GM19193 (cell line): ENCODE data around the gene BCL2.

ENCODE experiments used
- POLR2A ChIP-seq: IDR thresholded peaks from 4 replicates; pipeline ENCODE4 v1.6.1; 2011; ENCODE audit not compliant: insufficient read depth, insufficient read length; ENCODE audit errors: extremely low read depth

The BCL2 gene

DNA sequence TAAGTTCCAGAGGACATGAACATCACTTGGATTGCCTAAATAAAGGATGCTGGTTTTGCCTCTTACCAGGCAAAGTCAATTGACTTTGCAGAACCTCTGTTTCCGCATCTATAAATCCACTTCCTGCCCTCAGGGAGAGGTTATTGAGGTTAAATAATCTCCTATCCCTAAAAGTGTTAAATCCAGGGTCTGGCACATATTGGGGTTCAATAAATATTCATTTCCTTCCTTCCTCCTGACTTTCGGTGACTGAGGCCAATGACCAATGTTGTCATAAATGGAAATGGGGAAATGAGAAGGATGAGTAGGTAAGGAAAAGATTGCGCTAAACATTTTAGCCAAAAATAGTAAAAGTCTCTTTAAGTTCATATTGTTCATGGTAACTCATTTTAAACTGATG lies 16.0 kb downstream of the BCL2 start:
- no peak for TF ChIP-seq POLR2A

DNA sequence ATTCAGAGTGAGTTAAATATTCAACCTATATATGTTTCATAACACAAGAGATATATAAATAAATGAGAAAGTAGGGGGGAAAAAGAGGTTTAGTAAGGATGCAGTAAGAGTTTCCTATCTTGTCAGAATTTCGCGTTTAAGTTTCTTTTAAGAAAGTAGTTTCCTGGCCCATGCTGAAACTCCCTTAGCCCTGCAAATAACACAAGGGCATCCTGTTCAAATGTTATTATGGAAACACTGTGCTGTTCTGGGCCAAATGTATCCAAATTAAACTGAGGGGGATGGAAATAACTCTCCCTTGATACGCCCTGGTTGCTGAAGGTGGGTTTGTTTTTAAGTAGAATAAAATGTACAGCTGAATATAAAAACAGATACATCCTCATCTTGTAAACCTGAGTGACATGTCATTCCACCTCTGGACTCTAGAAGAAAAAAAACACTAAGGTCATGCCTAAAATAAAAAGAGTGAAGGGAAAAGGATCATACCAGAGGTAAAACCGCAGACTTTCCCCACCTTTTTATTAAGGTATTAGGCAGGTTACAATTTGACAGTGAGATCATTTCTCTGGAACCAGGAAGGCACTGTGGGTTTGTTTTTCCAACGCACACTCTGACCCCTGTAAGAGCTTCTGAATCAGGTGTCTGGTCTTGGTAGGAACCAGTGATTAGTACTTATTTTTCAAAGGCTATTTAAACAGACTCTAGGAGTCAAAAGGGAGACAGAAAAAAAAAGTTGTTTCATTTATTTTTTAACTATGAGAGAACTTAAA lies 16.7 kb downstream of the BCL2 start:
- no peak for TF ChIP-seq POLR2A

DNA sequence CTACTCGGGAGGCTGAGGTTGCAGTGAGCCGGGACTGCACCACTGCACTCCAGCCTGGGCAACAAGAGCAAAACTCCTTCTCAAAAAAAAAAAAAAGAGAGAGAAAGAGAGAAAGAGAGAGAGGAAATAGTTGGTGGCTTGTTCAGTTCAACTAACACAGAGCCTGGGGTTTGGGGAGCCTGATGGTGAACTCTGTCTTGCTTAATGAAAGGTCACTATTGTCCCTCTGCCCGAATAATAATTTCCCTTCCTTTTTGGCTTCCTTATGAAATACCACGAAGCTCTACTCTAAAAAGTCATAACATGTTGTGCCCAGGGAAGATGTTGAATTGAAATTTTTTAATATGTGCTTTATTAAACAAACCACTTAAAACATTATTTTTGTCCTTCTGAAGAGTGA lies 17.3 kb downstream of the BCL2 start:
- no peak for TF ChIP-seq POLR2A

DNA sequence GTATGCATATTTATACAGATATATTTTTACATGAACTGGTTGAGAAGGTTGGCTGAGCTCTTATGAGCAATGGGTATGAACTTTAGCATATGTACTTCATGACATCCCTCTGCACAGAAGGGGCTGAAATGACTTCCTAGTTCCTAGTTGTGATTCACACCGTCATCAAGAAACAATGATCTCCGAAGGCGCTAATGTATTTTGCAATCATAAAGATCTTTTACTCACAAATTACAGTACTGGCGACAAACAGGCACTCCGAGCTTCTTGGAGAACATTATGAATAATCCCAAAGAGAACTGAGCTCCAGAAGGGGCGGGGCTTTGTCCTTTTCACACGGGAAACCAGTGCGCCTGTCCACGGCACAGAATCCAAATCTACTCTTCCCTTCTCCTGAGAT lies 18.1 kb downstream of the BCL2 start:
- no peak for TF ChIP-seq POLR2A

DNA sequence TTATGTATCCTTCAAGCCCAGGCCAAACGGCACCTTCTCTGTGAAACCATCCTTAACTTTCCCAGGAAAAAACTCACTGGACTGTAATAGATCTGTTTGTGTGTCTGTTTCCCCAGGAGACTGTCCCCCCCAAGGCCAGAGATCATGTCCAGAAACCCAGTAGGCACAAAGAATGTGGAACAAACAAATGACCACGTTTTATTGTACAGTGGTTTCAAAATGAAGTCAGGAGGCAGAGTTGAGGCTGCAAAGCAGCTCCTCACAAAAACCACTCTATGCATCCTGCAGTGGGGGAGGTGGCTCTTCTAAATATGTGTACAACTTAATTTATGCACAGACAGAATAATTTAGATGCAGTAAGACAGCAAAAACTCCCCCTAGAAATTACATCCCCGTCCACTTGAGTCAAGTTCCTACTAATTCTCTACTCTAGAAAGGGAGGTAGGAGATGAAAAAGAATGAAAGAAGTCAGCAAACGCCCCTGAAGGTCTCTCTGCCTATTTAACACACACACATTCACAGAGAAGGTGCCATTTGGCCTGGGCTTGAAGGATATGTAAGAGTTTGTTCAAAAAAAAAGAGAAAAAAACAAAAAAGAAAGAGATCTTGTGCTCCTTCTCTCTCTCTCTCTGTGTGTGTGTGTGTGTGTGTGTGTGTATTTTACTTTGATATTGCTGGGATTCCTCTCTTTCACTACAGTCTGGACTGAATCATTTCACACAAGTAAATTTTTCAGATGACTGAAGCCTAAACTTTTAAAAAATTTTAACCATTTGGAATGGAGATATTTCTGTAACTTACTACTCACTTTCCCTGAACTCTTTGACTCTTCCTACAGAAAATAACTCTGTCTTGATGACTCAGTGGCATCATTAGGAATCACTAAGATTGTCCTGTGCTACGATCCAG lies 19.5 kb downstream of the BCL2 start:
- no peak for TF ChIP-seq POLR2A

DNA sequence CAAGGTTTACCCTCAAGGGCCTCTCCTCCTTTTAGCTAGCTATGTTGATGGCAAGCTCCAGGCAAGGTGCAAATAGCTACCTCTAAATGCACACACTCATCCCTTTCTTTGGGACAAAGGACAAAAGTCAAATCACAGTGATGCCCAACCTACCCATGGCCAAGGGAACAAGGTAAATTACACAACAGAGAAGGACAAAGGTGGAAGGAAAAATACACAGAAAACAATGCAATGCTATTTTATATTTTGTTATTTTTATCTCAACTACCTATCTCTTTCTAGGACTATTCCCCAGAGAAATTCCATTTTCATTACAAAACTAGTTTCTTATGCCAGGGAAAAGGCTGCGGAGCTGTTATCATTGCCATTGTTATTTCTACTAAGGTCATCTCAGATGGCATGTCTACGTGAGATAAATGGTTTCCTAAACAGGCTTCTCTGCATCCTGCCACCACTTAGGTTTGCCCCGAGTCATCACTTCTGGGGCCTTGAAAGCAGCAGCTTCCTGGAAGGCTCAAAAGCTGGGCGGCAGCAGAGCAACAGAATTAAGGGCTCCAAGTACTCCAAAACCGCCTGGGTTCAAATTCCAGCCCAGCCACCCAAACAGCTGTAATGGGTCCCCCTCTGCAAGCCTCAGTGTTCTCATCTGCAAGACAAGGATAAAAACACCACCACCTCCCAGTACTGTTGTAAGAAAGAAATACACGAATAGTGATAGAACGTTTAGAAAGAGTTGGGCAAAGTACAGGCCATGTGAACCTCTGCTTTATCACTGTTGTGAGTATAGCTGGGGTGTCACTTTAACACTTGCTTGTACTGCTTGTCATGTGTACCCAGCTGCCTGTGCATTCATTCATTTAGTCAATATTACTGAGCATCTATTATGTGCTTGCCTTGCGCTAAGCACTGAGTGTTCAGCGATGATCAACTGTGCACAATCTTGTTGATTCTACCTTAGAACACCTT lies 20.9 kb downstream of the BCL2 start:
- TF ChIP-seq POLR2A: no peak

DNA sequence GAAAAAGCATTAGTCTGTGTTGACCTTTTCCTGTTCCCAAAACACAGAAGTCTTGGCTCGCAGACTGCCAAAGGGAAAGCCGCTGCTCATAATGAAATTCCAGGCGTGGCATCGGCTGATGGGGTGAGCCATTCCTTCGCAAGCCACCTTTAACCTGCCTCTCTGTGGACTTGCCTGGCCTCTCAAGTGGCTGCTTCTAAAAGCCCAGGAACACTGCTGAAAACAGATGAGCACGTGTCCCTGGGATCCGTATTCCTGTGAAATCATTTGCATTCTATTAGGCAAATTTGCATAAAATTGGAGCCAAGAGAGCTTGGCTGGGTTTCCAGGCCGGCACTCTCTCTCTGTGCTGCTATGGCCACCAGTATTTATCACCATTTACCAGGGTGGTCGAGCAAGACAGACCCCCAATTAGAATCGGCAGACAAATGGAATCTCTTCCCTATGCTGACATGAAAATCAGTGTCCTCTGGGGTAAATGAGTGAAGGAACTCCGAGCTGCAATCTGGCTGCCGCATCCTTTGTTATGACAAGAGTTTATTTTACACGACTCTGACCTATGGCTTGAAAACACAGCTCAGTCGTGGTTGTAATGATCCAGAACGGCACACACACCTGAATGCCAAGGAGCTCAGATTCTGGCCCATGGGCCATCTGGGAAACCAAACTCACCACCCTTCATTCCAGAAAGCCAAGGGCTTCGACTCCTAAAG lies 21.7 kb downstream of the BCL2 start:
- TF ChIP-seq POLR2A: no peak

DNA sequence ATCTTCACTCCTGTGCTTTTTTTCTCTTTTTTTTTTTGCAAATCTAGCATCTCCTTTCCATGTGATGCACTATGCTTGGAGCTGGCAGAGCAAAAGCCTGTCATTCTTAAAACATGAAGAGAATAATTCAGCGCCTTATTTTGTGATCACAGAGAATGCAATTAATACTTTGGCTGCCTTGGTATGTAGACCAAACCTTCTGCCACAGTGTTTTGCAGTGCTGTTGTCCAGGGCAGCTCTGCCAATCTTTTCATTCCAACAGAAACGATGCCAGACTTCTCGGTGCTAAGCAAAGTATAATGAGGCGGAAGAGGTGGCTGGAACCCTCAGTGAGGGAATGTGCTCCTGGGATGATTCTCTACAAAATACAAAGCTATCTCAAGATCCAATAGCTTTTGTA lies 25.6 kb downstream of the BCL2 start:
- no peak for TF ChIP-seq POLR2A

DNA sequence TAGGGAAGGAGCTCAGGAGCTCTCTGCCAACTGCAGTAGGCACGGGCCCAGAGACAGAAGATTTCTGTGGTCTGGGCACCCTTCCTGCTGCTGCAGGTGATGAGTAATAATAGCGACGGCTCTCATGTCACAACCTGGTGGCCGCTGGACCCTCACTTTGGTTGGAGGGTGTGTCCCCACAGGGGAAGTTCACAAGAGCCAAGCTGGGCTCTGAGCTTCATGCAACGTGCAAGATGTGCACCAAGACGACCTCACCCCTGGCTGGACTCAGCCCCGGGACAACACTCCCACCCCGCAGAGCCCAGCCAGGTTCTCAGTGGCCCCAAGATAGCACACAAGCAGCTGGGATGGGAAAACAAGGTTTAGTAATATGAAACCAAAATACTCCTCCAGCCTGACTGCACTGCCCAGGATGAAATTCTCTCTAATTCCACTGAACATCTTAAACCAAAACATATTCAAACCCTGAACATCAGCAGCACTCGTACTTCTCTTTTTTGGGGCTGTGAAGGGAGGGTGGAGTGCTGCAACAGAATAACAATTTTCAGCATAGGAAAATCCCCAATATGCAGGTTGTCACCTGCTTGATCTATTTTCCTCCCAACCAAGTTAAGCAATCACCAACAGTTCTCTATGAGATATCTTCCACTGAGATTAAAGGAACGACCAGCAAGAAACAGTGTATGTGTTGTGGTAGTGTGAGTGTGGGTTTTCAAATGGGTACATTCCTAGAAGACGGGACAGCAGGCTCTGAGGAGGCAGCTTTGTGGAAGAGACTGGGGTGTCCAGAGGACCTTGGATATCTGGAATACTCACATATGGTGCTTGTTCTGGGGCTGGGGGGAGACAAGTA lies 26.5 kb downstream of the BCL2 start:
- no peak for TF ChIP-seq POLR2A

DNA sequence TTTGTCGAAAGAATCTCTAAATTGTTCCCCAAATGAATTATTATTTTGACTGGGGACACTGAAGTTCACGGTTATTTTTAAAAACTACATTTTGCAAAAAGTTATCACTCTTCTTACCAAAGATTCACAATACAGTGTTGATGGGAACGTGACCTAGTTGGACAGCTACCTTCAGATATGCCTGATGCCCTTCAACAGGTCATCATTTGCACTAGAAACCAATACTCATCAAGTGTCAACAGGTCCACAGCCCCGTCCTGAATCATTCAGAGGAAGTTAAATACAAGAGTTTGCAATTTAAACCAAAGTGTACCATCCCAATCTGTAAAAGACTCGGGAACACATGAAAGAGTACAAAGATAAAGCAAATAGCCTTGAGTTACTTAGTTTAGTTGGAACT lies 28.3 kb downstream of the BCL2 start:
- no peak for TF ChIP-seq POLR2A

DNA sequence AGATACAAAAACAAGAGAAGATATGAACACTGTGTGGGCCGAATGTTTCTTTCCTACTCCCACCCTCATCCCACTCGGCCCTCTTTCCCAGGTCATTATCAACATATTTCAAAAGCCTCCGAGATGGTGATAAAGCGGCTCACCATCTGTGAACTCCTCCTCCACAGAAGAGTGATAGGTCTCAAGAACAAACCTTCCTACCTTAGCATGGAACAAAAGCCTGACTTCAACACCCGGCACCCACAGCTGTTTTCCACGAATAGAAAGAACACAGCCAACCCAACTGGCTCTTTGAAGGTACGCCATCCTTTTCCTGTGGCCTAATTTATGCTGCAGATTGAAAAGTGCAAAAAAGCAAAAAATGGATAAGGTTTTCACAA lies 28.8 kb downstream of the BCL2 start:
- TF ChIP-seq POLR2A: no peak

DNA sequence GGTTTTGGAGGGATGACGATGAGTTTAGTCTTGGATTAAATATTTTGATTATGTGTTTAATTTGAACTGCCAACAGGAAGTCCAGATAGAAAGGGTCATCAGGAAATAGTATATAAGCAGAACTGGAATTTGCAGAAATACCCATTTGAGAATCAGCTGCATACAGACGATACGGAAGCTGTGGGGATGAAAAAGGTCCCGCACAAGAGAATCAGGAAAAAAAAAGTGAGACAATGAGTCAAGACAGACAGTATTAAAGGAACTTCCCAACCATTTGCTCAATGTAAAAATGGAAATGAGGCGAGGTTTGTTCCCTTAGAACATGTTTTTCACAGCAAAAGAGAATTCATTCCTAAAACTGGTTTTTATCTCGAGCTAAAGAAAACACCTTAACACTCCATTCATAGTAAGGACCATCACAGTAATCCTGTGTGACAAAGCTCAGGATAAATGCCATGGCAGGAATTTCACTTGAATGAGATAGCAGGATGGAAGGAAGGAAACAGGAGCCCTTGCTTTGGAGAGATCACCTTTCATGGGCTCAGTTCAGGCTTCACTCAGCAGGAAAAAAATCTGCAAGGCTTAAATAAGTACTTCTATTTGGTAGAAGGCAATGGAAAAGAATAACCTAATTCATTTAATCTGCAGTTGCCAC lies 29.3 kb downstream of the BCL2 start:
- no peak for TF ChIP-seq POLR2A

DNA sequence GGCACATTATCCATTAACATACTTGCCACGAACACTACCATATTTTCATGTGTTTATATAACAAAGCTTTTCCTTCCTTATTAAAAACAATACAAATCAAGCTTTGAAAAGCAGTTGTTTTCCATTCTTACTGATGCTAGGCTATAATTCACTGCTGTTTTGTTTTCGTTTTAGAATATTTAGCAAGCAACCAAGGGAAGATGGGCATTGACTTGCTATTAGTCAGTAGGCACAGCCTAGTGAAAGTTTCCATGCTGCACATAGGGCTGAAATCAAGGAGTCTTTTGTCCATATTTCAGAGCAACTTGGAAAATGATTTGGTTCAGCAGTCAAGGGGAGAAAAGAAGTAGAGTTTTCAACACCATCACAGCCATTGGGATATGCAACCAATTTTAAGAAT lies 31.3 kb downstream of the BCL2 start:
- no peak for TF ChIP-seq POLR2A
